Measurements from ENCODE around the gene TRA2B. TPM values are rescaled to one million over a fixed set of nuclear protein-coding genes. Genes with fewer than 3 reads are reported as not detected.
"Not testable (repeated sequence)": the region's sequence is repeated elsewhere in the genome, so short reads cannot be mapped to it uniquely, and the experiment has no call there.

The TRA2B gene
- polyA plus RNA-seq, 1 donor from 2014 or later = 637 TPM

DNA sequence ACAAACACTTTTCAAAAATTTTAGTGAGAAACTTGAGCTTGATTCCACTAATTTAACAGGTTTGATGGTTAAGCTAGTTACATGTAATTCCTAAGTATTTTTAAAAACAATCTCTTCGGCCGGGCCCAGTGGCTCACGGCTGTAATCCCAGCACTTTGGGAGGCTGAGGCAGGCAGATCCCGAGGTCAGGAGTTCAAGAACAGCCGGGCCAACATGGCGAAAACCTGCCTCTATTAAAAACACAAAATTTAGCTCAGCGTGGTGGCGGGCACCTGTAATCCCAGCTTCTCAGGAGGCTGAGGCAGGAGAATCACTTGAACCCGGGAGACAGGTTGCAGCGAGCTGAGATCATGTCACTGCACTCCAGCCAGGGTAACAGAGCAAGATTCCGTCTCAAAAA, 25.3 kb downstream of the TRA2B start:
- H3K36me3 ChIP-seq (ENCODE audit: insufficient read depth, low read length) = peaks cover 5% of the 10 kb centered on the region
- no peak overlapping the region for H3K4me3 ChIP-seq (ENCODE audit: low read length)
- H3K4me2 ChIP-seq (ENCODE audit: low read length) = no peak overlapping the region
- H3K79me2 ChIP-seq (replicated peaks; ENCODE audit: insufficient read depth, low read length) = no peaks in the 10 kb centered on the region
- TF ChIP-seq, protein P1, sequence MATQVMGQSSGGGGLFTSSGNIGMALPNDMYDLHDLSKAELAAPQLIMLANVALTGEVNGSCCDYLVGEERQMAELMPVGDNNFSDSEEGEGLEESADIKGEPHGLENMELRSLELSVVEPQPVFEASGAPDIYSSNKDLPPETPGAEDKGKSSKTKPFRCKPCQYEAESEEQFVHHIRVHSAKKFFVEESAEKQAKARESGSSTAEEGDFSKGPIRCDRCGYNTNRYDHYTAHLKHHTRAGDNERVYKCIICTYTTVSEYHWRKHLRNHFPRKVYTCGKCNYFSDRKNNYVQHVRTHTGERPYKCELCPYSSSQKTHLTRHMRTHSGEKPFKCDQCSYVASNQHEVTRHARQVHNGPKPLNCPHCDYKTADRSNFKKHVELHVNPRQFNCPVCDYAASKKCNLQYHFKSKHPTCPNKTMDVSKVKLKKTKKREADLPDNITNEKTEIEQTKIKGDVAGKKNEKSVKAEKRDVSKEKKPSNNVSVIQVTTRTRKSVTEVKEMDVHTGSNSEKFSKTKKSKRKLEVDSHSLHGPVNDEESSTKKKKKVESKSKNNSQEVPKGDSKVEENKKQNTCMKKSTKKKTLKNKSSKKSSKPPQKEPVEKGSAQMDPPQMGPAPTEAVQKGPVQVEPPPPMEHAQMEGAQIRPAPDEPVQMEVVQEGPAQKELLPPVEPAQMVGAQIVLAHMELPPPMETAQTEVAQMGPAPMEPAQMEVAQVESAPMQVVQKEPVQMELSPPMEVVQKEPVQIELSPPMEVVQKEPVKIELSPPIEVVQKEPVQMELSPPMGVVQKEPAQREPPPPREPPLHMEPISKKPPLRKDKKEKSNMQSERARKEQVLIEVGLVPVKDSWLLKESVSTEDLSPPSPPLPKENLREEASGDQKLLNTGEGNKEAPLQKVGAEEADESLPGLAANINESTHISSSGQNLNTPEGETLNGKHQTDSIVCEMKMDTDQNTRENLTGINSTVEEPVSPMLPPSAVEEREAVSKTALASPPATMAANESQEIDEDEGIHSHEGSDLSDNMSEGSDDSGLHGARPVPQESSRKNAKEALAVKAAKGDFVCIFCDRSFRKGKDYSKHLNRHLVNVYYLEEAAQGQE (IDR thresholded peaks at IDR 0.05; ENCODE audit: borderline replicate concordance) = no peak
- peak; percentile 1 for TF ChIP-seq POLR2AphosphoS5 (IDR thresholded peaks at IDR 0.05)
- no peak overlapping the region for H2AFZ ChIP-seq (ENCODE audit: low read depth, low read length)
- H4K20me1 ChIP-seq (ENCODE audit: insufficient read depth) = no peaks in the 10 kb centered on the region
- no peaks in the 10 kb centered on the region for H3K9me3 ChIP-seq (ENCODE audit: low read length)
- peaks cover 4% of the 10 kb centered on the region for H3F3A ChIP-seq (ENCODE audit: insufficient read depth, low read length, poor library complexity, severe bottlenecking)
- no peaks in the 10 kb centered on the region for H3K27me3 ChIP-seq (ENCODE audit: insufficient read depth, low read depth, low read length)
- no peak overlapping the region for H3K27ac ChIP-seq (ENCODE audit: low read length)
- H3K9ac ChIP-seq (ENCODE audit: low read length) = no peak overlapping the region
- no peaks in the 10 kb centered on the region for H3K9me2 ChIP-seq (ENCODE audit: insufficient read depth, low read length)

DNA sequence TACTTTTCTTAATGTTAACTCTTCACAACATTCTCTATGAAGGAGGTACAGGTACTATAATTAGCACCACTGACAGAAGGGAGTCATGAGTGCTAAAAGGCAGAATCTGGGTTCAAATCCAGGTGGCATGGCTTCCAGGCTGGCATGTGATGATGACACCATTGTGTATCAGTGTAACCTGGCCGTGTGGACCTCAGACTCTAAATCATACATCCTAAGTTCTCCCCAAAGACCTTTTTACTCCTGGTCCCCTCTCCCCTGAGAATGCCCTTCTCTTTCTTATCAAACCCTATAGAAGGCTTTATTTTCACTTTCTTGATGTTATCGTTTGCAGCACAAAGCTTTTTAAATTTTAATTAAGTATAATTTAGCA, 26.8 kb downstream of the TRA2B start:
- not testable (repeated sequence) for H3K9ac ChIP-seq (ENCODE audit: low read length); H3K27ac ChIP-seq (ENCODE audit: low read length); H3K36me3 ChIP-seq (ENCODE audit: insufficient read depth, low read length); H3K4me2 ChIP-seq (ENCODE audit: low read length); H3K27me3 ChIP-seq (ENCODE audit: insufficient read depth, low read depth, low read length); H3F3A ChIP-seq (ENCODE audit: insufficient read depth, low read length, poor library complexity, severe bottlenecking); H4K20me1 ChIP-seq (ENCODE audit: insufficient read depth); H2AFZ ChIP-seq (ENCODE audit: low read depth, low read length); H3K9me2 ChIP-seq (ENCODE audit: insufficient read depth, low read length); H3K79me2 ChIP-seq (replicated peaks; ENCODE audit: insufficient read depth, low read length); H3K4me3 ChIP-seq (ENCODE audit: low read length); H3K9me3 ChIP-seq (ENCODE audit: low read length)
- TF ChIP-seq POLR2AphosphoS5 (IDR thresholded peaks at IDR 0.05) = peak; percentile 8

DNA sequence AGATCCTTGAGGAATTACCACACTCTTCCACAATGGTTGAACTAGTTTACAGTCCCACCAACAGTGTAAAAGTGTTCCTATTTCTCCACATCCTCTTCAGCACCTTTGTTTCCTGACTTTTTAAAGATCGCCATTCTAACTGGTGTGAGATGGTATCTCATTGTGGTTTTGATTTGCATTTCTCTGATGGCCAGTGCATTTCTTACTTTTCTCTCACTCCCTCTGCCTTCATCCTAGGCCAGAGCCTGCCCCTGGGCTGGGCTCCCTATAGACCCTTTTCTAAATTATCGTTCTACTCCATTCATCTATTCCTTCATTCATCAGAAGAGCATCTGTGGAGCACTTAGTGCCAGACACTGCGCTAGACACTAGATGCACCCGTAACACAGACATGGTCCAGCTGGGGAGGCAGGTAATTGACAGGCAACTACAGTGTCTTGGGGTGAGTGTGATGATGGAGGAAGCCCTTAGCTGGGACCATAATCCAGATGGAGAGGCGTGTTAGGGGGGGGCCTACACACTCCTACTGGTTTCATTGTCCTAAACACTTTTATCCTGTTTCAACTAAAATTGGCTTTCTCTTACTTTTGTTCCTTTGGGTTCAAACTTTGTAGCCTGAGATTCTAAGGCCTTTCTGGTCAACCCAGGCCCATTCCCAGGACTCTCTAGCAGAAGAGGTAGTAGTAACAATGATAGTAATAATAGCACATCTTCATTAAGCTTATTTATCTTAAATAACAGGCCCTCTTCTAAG, 27.3 kb downstream of the TRA2B start:
- not testable (repeated sequence) for H3K9ac ChIP-seq (ENCODE audit: low read length); H3K27me3 ChIP-seq (ENCODE audit: insufficient read depth, low read depth, low read length); H3K9me3 ChIP-seq (ENCODE audit: low read length); H3K79me2 ChIP-seq (replicated peaks; ENCODE audit: insufficient read depth, low read length); H3K4me3 ChIP-seq (ENCODE audit: low read length); H3K9me2 ChIP-seq (ENCODE audit: insufficient read depth, low read length); H2AFZ ChIP-seq (ENCODE audit: low read depth, low read length); H3K36me3 ChIP-seq (ENCODE audit: insufficient read depth, low read length); H3K4me2 ChIP-seq (ENCODE audit: low read length); H3F3A ChIP-seq (ENCODE audit: insufficient read depth, low read length, poor library complexity, severe bottlenecking); H4K20me1 ChIP-seq (ENCODE audit: insufficient read depth); H3K27ac ChIP-seq (ENCODE audit: low read length)

DNA sequence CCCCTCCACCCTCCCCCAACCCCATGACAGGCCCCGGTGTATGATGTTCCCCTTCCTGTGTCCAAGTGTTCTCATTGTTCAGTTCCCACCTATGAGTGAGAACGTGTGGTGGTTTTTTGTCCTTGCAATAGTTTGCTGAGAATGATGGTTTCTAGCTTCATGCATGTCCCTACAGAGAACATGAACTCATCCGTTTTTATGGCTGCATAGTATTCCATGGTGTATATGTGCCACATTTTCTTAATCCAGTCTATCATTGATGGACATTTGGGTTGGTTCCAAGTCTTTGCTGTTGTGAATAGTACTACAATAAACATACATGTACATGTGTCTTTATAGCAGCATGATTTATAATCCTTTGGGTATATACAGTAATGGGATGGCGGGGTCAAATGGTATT, 27.9 kb downstream of the TRA2B start:
- not testable (repeated sequence) for H3K9me2 ChIP-seq (ENCODE audit: insufficient read depth, low read length); H3K27me3 ChIP-seq (ENCODE audit: insufficient read depth, low read depth, low read length); H3K9ac ChIP-seq (ENCODE audit: low read length); H3K79me2 ChIP-seq (replicated peaks; ENCODE audit: insufficient read depth, low read length); H3F3A ChIP-seq (ENCODE audit: insufficient read depth, low read length, poor library complexity, severe bottlenecking); H2AFZ ChIP-seq (ENCODE audit: low read depth, low read length); H4K20me1 ChIP-seq (ENCODE audit: insufficient read depth); H3K4me3 ChIP-seq (ENCODE audit: low read length); H3K4me2 ChIP-seq (ENCODE audit: low read length); H3K9me3 ChIP-seq (ENCODE audit: low read length); H3K27ac ChIP-seq (ENCODE audit: low read length); H3K36me3 ChIP-seq (ENCODE audit: insufficient read depth, low read length)
